ENCODE measurements around the gene RNASE13.

RNASE13 gene

GRCh38 chr14:21039585-21040369 lies 5.2 kb upstream of the RNASE13 start:
- Histone ChIP-seq H3K9me3 (no peaks in the 10 kb centered on the region), H3K4me1 (ENCODE audit: control insufficient read depth in 1 of 2, insufficient read depth in 1 of 2, low read depth in 1 of 2, low read length in 1 of 2) (no peaks in the 10 kb centered on the region), H3K4me3 (ENCODE audit: low read depth in 1 of 2, low read length in 1 of 2) (no peak overlapping the region), H3K27me3 (peaks cover 33% of the 10 kb centered on the region), H3K36me3 (no peaks in the 10 kb centered on the region), H3K27ac (no peak overlapping the region)
- no peak for TF ChIP-seq CTCF (IDR thresholded peaks at IDR 0.05)

GRCh38 chr14:21038441-21039422 lies 4.1 kb upstream of the RNASE13 start:
- no peaks in the 10 kb centered on the region for H3K4me1 ChIP-seq (ENCODE audit: control insufficient read depth in 1 of 2, insufficient read depth in 1 of 2, low read depth in 1 of 2, low read length in 1 of 2)
- peaks cover 22% of the 10 kb centered on the region for H3K27me3 ChIP-seq
- H3K9me3 ChIP-seq: no peaks in the 10 kb centered on the region
- H3K27ac ChIP-seq: no peak overlapping the region
- no peak for TF ChIP-seq CTCF (IDR thresholded peaks at IDR 0.05)
- no peaks in the 10 kb centered on the region for H3K36me3 ChIP-seq
- no peak overlapping the region for H3K4me3 ChIP-seq (ENCODE audit: low read depth in 1 of 2, low read length in 1 of 2)

- TF ChIP-seq CTCF (IDR thresholded peaks at IDR 0.05): no peak
- peaks cover 9% of the 10 kb centered on the region for H3K27me3 ChIP-seq
- H3K27ac ChIP-seq: no peak overlapping the region
- no peaks in the 10 kb centered on the region for H3K36me3 ChIP-seq
- H3K4me1 ChIP-seq (ENCODE audit: control insufficient read depth in 1 of 2, insufficient read depth in 1 of 2, low read depth in 1 of 2, low read length in 1 of 2): no peaks in the 10 kb centered on the region
- no peak overlapping the region for H3K4me3 ChIP-seq (ENCODE audit: low read depth in 1 of 2, low read length in 1 of 2)
- H3K9me3 ChIP-seq: no peaks in the 10 kb centered on the region
These were observed 2.5 kb upstream of the RNASE13 start for GRCh38 chr14:21037156-21037555.

- H3K4me1 ChIP-seq (ENCODE audit: control insufficient read depth in 1 of 2, insufficient read depth in 1 of 2, low read depth in 1 of 2, low read length in 1 of 2): no peaks in the 10 kb centered on the region
- no peaks in the 10 kb centered on the region for H3K9me3 ChIP-seq
- TF ChIP-seq CTCF (IDR thresholded peaks at IDR 0.05): no peak
- H3K27me3 ChIP-seq: peaks cover 5% of the 10 kb centered on the region
- H3K36me3 ChIP-seq: no peaks in the 10 kb centered on the region
- no peak overlapping the region for H3K27ac ChIP-seq
- no peak overlapping the region for H3K4me3 ChIP-seq (ENCODE audit: low read depth in 1 of 2, low read length in 1 of 2)
These were observed 2.1 kb upstream of the RNASE13 start for GRCh38 chr14:21036751-21037150.

- no peaks in the 10 kb centered on the region for H3K27me3 ChIP-seq
- H3K9me3 ChIP-seq: no peaks in the 10 kb centered on the region
- TF ChIP-seq CTCF (IDR thresholded peaks at IDR 0.05): no peak
- H3K4me3 ChIP-seq (ENCODE audit: low read depth in 1 of 2, low read length in 1 of 2): no peak overlapping the region
- H3K27ac ChIP-seq: no peak overlapping the region
- no peaks in the 10 kb centered on the region for H3K4me1 ChIP-seq (ENCODE audit: control insufficient read depth in 1 of 2, insufficient read depth in 1 of 2, low read depth in 1 of 2, low read length in 1 of 2)
- H3K36me3 ChIP-seq: no peaks in the 10 kb centered on the region
These were observed 1.4 kb downstream of the RNASE13 start for GRCh38 chr14:21033133-21033698.
